NOMO-1 (cell line): Measurements from ENCODE around the gene PTPN4.

Source experiments
- DNase-seq, 2 experiments: peaks; one replicate each; lab custom pipeline; 2025; ENCODE audit not compliant: unreplicated experiment in 2 of 2; lab: John Stamatoyannopoulos, UW

PTPN4 gene

GRCh38 chr2:119730671-119731177 is 29.0 kb upstream of the PTPN4 start:
- DNase-seq: no peak

GRCh38 chr2:119731983-119732382 is 27.7 kb upstream of the PTPN4 start:
- DNase-seq: peak in 1 of 2 experiments; percentile 24

- no peak for DNase-seq
Measured at GRCh38 chr2:119732601-119733164, 27.0 kb upstream of the PTPN4 start.

- DNase-seq: no peak
Measured at GRCh38 chr2:119734047-119734446, 25.7 kb upstream of the PTPN4 start.

- no peak for DNase-seq
Measured at GRCh38 chr2:119735565-119735964, 24.2 kb upstream of the PTPN4 start.

GRCh38 chr2:119736021-119736420 is 23.7 kb upstream of the PTPN4 start:
- no peak for DNase-seq

GRCh38 chr2:119739580-119740255 is 20.0 kb upstream of the PTPN4 start:
- DNase-seq: no peak

- DNase-seq: no peak
Measured at GRCh38 chr2:119741001-119741400, 18.7 kb upstream of the PTPN4 start.

- DNase-seq: no peak
Measured at GRCh38 chr2:119741868-119742267, 17.9 kb upstream of the PTPN4 start.

- no peak for DNase-seq
Measured at GRCh38 chr2:119744335-119744939, 15.3 kb upstream of the PTPN4 start.

- DNase-seq: no peak
Measured at GRCh38 chr2:119745566-119745965, 14.2 kb upstream of the PTPN4 start.

GRCh38 chr2:119746836-119747686 is 12.7 kb upstream of the PTPN4 start:
- DNase-seq: no peak

GRCh38 chr2:119748135-119748534 is 11.6 kb upstream of the PTPN4 start:
- no peak for DNase-seq

- no peak for DNase-seq
Measured at GRCh38 chr2:119749477-119750012, 10.2 kb upstream of the PTPN4 start.

- DNase-seq: no peak
Measured at GRCh38 chr2:119751706-119752105, 8.0 kb upstream of the PTPN4 start.

GRCh38 chr2:119753041-119753929 is 6.4 kb upstream of the PTPN4 start:
- peak in 1 of 2 experiments; percentile 50 for DNase-seq

- peak; percentile 10 to 68 for DNase-seq
Measured at GRCh38 chr2:119753930-119754321, 5.8 kb upstream of the PTPN4 start.

- DNase-seq: no peak
Measured at GRCh38 chr2:119755906-119756305, 3.8 kb upstream of the PTPN4 start.

- DNase-seq: no peak
Measured at GRCh38 chr2:119756837-119757236, 2.9 kb upstream of the PTPN4 start.

- DNase-seq: no peak
Measured at GRCh38 chr2:119758881-119759450, 756 bp upstream of the PTPN4 start.
